Panc1 (cell line): ENCODE results near the gene AEBP2.

Experiments used
- TCF7L2 ChIP-seq: IDR thresholded peaks from 2 replicates; pipeline ENCODE4 v1.6.1; 2011; ENCODE audit warnings: mild to moderate bottlenecking, low read depth, low read length, inconsistent platforms
- TF ChIP-seq, protein P1 (sequence below): fragments of 450-650 bp; IDR thresholded peaks from 2 replicates; pipeline ENCODE4 v1.5.1; 2017; ENCODE audit warnings: mild to moderate bottlenecking
- TF ChIP-seq, protein P2 (sequence below), 2 experiments: IDR thresholded peaks; 2 replicates each; pipeline ENCODE4 v1.6.1; 2011 to 2012; ENCODE audit warnings: low read depth in 2 of 2, control low read depth in 1 of 2, low read length in 1 of 2, mild to moderate bottlenecking in 1 of 2, moderate library complexity in 1 of 2; ENCODE audit not compliant: insufficient read depth in 1 of 2

DNA sequence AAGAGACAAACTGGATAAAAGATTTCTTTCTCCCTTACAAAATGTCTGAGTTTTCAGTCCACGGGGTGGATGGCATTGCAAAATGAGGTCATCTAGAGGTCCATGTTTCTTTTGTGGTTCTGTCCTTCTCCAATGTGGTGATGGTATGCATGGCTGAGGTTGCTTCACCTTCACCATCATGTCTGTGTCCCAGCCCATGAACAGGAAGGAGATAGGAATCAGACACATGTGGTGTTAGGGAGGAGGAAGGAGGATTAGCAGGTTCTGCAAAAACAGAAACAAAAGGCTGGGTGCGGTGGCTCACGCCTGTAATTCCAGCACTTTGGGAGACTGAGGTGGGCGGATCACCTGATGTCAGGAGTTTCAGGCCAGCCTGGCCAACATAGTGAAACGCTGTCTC lies 11.0 kb upstream of the AEBP2 start:
- no peak for TF ChIP-seq TCF7L2
- TF ChIP-seq, protein P1, sequence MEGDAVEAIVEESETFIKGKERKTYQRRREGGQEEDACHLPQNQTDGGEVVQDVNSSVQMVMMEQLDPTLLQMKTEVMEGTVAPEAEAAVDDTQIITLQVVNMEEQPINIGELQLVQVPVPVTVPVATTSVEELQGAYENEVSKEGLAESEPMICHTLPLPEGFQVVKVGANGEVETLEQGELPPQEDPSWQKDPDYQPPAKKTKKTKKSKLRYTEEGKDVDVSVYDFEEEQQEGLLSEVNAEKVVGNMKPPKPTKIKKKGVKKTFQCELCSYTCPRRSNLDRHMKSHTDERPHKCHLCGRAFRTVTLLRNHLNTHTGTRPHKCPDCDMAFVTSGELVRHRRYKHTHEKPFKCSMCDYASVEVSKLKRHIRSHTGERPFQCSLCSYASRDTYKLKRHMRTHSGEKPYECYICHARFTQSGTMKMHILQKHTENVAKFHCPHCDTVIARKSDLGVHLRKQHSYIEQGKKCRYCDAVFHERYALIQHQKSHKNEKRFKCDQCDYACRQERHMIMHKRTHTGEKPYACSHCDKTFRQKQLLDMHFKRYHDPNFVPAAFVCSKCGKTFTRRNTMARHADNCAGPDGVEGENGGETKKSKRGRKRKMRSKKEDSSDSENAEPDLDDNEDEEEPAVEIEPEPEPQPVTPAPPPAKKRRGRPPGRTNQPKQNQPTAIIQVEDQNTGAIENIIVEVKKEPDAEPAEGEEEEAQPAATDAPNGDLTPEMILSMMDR: no peak
- TF ChIP-seq, protein P2, sequence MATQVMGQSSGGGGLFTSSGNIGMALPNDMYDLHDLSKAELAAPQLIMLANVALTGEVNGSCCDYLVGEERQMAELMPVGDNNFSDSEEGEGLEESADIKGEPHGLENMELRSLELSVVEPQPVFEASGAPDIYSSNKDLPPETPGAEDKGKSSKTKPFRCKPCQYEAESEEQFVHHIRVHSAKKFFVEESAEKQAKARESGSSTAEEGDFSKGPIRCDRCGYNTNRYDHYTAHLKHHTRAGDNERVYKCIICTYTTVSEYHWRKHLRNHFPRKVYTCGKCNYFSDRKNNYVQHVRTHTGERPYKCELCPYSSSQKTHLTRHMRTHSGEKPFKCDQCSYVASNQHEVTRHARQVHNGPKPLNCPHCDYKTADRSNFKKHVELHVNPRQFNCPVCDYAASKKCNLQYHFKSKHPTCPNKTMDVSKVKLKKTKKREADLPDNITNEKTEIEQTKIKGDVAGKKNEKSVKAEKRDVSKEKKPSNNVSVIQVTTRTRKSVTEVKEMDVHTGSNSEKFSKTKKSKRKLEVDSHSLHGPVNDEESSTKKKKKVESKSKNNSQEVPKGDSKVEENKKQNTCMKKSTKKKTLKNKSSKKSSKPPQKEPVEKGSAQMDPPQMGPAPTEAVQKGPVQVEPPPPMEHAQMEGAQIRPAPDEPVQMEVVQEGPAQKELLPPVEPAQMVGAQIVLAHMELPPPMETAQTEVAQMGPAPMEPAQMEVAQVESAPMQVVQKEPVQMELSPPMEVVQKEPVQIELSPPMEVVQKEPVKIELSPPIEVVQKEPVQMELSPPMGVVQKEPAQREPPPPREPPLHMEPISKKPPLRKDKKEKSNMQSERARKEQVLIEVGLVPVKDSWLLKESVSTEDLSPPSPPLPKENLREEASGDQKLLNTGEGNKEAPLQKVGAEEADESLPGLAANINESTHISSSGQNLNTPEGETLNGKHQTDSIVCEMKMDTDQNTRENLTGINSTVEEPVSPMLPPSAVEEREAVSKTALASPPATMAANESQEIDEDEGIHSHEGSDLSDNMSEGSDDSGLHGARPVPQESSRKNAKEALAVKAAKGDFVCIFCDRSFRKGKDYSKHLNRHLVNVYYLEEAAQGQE (IDR thresholded peaks at IDR 0.05; ENCODE audit: insufficient read depth in 1 of 2, low read depth in 2 of 2, low read length in 1 of 2): no peak
